ENCODE results near the gene PRPSAP1.
"Not testable (repeated sequence)": the region's sequence is repeated elsewhere in the genome, so short reads cannot be mapped to it uniquely, and the experiment has no call there.

The PRPSAP1 gene

DNA sequence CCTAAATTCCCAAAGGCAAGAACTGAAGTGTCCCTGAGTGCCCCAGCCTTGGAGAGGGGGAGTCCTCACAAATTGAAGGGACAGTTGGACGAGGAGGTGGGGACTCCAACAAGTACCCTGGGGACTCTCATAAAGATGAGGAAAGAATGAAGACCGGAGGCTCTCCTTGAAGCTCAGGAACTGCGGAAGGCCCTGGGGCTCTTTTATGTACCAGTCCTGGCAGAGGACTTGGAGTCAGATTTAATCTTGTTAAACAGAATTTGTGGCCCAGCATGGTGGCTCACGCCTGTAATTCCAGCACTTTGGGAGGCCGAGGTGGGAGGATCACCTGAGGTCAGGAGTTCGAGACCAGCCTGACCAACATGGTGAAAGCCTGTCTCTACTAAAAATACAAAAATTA is 6.1 kb upstream of the PRPSAP1 start:
- DNase-seq, result not testable (repeated sequence)

DNA sequence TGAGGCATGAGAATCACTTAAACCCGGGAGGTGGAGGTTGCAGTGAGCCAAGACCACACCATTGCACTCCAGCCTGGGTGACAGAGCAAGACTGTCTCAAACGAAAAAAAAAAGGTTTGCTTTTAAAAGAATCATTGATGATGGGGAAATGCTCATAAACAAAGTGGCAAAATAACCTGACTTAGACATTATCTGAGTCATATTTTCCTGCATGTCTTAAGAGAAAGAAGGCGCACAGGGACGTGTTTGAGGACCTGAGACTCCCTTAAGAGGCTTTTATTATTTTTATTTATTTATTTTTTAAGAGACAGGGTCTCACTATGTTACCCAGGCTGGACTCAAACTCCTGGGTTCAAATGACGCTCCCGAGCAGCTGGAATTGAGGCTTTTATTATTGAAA is 5.7 kb upstream of the PRPSAP1 start:
- no peak for DNase-seq

- DNase-seq, result no peak
Measured at GRCh38 chr17:76357597-76358158, 4.0 kb upstream of the PRPSAP1 start.

DNA sequence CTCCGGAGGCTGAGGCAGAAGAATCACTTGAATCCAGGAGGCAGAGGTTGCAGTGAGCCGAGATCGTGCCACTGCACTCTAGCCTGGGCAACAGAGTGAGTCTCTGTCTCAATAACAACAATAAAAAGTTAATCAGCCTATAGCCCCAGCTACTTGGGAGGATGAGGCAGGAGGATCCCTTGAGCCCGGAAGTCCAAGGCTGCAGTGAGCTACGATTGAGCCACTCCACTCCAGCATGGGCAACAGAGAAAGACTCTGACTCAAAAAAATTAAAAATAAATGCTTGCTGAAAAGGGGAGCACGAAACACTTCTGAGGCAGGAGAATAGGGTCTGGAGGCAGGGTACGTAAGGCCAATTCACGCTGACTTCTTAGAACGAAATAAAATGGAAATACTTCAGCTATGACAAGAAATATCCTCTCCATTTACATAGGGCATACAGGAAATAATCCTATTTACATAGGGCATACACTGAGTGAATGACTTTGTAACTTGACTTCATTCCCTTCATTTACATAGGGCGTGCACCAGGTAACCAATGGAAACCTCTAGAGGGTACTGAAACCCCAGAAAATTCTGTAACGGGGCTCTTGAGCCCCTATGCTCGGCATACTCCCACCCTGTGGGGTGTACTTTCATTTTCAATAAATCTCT is 3.2 kb upstream of the PRPSAP1 start:
- DNase-seq, result no peak

- DNase-seq, result no peak
Measured at GRCh38 chr17:76354747-76355310, 1.1 kb upstream of the PRPSAP1 start.

DNA sequence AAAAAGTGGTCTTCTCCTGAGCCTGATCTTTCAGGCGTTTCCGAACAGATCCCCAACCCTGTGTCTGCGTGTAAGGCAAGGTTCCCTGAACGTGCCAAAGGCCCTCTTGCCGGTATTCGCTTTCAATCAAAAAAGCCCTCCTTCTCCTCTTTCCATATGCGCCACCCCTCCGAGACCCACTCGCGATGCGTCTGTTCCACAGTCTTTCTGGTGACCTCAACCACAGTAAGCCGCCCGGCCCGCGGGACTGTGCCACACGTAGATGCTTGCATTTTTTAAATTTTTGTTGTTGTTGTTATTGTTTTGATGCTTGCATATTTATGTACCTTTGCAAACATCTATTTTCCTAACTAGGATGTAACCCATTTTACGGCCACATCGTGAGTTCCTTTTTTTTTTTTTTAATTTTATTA is 607 bp upstream of the PRPSAP1 start:
- no peak for DNase-seq

- no peak for DNase-seq
Measured at GRCh38 chr17:76353004-76353598, 615 bp downstream of the PRPSAP1 start.

- no peak for DNase-seq
Measured at GRCh38 chr17:76351526-76352071, 2.1 kb downstream of the PRPSAP1 start.

GRCh38 chr17:76350463-76350862 is 3.3 kb downstream of the PRPSAP1 start:
- no peak for DNase-seq

GRCh38 chr17:76346936-76347335 is 6.8 kb downstream of the PRPSAP1 start:
- not testable (repeated sequence) for DNase-seq

DNA sequence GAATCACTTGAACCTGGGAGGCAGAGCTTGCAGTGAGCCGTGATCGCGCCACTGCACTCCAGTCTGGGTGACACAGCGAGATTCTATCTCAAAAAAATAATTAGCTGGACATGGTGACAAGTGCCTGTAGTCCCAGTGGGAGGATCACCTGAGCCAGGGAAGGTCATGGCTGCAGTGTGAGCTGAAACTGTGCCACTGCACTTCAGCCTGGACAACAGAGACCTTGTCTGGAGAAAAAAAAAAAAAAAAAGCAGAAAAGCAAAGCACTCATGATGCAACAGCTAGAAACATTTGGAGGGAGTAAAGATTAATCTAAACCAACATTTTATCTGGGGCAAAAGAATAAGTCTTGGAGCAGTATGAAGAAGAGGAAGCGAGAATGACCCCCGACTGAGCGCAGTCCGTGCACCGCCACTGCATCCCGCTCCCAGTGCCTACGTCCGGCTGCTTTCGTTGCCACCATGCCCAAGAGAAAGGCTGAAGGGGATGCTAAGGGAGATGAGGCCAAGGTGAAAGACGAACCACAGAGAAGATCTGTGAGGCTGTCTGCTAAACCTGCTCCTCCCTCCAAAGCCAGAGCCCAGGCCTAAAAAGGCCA is 8.2 kb downstream of the PRPSAP1 start:
- DNase-seq, result no peak

- DNase-seq, result no peak
Measured at GRCh38 chr17:76343106-76343505, 10.6 kb downstream of the PRPSAP1 start.

GRCh38 chr17:76341301-76341700 is 12.4 kb downstream of the PRPSAP1 start:
- no peak for DNase-seq

DNA sequence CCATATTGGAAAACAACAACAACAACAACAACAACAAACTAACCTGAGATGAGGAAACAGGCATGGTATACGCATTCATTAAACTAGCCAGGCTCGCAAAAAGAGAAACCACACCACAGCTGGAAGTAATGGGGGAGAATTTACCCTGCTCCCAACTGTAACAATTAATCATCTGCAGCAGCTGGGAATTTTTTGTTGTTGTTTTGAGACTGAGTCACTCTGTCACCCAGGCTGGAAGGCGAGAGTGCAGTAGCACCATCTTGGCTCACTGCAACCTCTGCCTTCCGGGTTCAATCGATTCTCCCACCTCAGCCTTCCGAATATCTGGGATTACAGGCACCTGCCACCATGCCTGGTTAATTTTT is 16.3 kb downstream of the PRPSAP1 start:
- DNase-seq, result no peak

- DNase-seq, result no peak
Measured at GRCh38 chr17:76336756-76337412, 16.8 kb downstream of the PRPSAP1 start.

- no peak for DNase-seq
Measured at GRCh38 chr17:76335716-76336381, 17.9 kb downstream of the PRPSAP1 start.

DNA sequence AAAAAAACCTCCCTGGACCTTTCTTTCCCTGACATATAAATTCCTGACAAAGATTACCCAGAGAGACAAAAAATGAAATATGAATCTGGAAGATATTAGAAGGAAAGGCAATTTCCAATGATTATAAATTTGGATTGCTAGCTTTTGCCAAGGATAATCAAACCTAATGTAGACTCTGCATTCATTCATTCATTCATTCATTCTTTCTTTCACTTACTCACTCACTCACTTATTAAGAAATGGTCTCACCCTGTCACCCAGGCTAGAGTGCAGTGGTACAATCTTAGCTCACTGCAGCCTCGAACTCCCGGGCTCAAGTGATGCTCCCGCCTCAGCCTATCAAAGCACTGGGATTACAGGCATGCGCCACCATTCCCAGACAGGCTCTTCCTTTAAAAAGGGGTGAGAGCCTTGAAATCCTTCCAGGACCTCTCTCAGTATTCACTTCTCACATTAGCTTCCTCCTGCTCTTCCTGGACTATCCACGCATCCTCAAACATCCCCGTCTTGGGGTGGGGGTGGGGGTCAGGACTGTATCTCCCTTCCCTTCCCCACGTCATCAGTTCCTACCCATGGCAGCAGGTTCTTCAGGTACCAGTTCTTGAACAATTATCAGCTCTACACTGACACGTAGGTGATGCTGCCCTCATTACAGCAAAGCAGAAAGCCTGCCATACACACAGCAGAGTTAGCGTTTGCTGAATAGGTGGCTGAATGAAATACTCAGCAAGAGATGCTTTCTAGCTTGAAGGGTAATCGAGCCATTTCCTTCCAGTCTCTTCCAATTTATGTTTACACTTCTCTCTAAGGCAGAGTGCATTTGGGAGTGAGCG is 19.8 kb downstream of the PRPSAP1 start:
- DNase-seq, result no peak

DNA sequence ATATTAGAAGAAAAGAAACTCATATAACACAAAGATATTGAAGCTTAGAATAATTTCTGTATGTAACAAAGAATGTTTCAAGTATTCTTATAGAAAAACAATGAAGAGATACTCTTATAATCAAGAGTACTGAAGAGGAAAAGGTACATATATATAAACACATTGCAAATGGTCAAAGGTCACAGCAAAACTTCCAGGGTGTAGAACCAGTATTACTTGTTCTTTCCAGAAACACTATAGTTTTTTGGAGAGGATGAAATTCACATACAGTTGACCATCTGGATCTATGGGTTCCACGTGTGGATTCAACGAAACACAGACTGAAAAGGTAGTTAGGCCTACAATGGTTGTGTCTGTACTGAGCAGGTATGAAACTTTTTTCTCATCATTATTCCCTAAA is 22.6 kb downstream of the PRPSAP1 start:
- no peak for DNase-seq

DNA sequence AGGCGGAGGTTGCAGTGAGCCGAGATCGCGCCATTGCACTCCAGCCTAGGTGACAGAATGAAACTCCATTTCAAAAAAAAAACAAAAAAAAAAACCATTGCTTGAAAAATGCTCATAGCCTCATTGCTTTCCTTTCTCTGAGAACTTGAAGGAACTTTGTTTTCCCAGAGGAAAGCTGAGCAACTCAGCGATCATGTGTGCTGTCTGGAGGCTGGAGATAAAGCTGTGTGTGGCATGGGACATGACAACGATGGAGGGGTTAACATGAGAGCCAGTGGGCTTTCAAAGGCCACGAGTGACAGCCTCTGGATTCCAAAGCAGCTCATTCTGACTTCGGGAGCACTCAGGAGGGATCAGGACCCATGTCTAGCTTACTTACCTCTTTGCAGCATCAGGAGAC is 24.1 kb downstream of the PRPSAP1 start:
- no peak for DNase-seq

DNA sequence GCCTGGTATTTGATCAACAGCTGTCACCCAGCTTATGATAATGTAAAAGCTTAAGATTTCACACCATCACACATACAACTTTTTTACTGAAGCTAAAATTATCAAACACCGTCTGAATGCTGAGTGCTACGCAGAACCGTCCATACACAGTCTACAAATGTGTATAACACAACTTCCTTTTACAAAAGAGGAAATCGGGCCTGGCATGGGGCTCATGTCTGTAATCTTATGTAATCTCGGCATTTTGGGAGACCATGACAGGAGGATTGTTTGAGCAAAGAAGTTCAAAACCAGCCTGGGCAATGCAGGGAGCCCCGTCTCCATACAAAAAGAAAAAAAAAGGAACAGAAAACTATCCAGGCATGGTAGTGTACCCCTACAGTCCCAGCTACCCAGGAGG is 26.0 kb downstream of the PRPSAP1 start:
- no peak for DNase-seq

- DNase-seq, result no peak
Measured at GRCh38 chr17:76326306-76326705, 27.4 kb downstream of the PRPSAP1 start.

GRCh38 chr17:76318586-76318985 is 35.1 kb downstream of the PRPSAP1 start:
- DNase-seq, result no peak
